Testis (tissue), 2 donors: ENCODE results near the gene GNAT1.

ENCODE experiments used
- POLR2A ChIP-seq: fragments of 450-650 bp; IDR thresholded peaks from one replicate; pipeline ENCODE4 v1.6.1; 2017; ENCODE audit warnings: antibody characterized with exemption, mild to moderate bottlenecking, moderate library complexity
- TF ChIP-seq, protein P1 (sequence below), 3 experiments: fragments of 450-650 bp in 2 of 3; fragments of 200-600 bp in 1 of 3; sonication (generic) in 1 of 3; IDR thresholded peaks; one replicate each; pipeline ENCODE4 v1.5.1; 2016 to 2019; ENCODE audit warnings: antibody characterized with exemption in 3 of 3, mild to moderate bottlenecking in 2 of 3, moderate library complexity in 1 of 3

GRCh38 chr3:50226888-50227389 is 35.5 kb downstream of the GNAT1 start:
- TF ChIP-seq, protein P1, sequence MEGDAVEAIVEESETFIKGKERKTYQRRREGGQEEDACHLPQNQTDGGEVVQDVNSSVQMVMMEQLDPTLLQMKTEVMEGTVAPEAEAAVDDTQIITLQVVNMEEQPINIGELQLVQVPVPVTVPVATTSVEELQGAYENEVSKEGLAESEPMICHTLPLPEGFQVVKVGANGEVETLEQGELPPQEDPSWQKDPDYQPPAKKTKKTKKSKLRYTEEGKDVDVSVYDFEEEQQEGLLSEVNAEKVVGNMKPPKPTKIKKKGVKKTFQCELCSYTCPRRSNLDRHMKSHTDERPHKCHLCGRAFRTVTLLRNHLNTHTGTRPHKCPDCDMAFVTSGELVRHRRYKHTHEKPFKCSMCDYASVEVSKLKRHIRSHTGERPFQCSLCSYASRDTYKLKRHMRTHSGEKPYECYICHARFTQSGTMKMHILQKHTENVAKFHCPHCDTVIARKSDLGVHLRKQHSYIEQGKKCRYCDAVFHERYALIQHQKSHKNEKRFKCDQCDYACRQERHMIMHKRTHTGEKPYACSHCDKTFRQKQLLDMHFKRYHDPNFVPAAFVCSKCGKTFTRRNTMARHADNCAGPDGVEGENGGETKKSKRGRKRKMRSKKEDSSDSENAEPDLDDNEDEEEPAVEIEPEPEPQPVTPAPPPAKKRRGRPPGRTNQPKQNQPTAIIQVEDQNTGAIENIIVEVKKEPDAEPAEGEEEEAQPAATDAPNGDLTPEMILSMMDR (IDR thresholded peaks at IDR 0.05), result no peak
- TF ChIP-seq POLR2A, result no peak
